ENCODE data around the gene PPP2R3A.
"Not testable (repeated sequence)": the region's sequence is repeated elsewhere in the genome, so short reads cannot be mapped to it uniquely, and the experiment has no call there.

PPP2R3A gene

DNA sequence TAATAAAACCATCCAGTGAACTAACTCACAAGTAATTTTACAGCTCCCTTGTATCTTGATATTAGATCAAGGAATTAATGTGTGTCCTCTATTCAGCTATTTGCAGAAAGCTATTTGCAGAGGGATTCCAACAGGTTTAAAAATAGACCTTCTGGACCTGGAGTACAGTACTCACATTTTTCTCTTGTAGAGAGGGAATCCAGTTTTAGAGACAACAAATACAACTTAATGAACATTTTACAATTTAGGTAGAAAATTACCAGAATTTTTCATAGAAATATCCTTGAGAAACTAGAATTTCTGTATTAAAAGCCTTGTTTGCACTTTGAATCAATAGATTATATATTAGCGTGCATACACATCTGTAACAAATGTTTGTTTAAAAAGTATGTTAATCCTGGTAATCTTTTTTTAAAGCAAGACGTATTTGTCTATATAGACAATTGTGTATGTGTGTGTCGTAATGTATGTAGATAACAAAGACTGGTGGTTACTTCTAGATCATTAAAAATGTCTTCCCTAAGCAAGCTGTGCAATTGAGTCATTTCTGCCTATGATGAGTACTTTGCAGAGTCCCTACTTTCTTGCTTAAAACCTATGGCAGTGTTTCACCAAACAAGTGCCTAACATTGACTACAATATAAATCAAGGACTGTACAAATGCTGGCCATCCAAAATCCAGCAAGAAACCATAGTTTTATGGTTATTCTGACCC is 57.9 kb downstream of the PPP2R3A start:
- DNase-seq (no peak), ATAC-seq (no peak)

DNA sequence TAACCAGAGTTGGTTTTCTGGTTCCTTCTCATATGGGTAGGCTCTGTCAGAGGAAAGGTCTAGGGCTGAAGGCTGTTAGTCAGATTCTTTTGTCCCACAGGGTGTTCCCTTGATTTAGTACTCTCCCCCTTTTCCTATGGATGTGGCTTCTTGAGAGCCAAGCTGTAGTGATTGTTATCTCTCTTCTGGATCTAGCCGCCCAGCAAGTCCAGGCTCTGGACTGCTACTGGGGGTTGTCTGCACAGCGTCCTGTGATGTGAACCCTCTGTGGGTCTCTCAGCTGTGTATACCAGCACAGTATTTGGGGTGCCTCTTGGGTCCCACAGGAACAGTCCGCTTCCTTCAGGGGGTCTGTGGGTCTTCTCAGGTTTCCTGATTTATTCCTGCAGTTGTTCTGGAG is 70.8 kb downstream of the PPP2R3A start:
- no peak for DNase-seq
- ATAC-seq: no peak

DNA sequence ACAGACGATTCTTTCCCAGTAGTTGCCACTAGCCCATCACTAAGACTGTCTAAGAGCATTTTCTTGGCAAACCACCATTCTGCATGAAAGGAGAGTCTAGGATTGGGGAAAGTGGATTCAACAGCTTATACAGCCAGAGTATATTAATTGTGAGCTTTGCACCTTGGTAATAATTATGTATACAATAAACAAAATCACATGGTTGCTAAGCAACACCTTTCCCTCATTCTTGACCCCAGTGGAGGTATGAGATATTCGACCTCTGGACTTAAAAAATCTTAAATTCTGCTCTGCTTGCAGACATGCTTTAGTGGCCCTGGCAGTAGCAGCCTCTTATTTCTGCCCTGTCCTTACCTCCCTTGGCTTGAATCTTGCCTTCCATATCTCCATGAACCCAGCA is 73.1 kb downstream of the PPP2R3A start:
- no peak for ATAC-seq

DNA sequence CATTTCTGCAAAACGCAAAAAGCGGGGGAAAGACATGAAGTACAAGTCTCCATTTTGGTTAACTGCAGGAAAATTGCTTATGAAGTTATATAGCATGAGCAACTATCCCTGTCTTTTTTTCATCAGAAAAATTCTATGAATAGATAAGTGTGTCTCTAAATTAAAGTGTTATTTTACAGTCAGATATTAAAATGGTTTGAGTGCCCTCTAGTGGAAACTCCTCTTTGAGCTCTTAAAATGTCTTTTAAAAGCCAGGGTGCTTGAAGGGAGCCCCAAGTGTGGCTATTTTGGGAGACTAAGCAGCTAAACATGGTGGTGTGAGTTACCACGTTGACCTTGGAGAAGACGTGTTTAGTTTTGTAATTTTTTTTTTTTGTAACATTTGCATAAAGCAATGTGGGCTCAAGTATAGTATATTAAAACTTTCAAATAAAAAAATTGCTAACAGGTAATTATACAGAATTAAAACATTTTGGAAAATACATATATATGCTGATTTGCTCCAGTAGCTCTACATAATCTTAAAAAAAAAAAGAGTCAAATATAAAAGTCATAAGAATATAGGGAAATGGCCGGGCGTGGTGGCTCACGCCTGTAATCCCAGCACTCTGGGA is 77.2 kb downstream of the PPP2R3A start:
- DNase-seq (no peak), ATAC-seq (no peak)

More for the DNA sequence above, 73.1 kb downstream of the PPP2R3A start:
- no peak for DNase-seq

DNA sequence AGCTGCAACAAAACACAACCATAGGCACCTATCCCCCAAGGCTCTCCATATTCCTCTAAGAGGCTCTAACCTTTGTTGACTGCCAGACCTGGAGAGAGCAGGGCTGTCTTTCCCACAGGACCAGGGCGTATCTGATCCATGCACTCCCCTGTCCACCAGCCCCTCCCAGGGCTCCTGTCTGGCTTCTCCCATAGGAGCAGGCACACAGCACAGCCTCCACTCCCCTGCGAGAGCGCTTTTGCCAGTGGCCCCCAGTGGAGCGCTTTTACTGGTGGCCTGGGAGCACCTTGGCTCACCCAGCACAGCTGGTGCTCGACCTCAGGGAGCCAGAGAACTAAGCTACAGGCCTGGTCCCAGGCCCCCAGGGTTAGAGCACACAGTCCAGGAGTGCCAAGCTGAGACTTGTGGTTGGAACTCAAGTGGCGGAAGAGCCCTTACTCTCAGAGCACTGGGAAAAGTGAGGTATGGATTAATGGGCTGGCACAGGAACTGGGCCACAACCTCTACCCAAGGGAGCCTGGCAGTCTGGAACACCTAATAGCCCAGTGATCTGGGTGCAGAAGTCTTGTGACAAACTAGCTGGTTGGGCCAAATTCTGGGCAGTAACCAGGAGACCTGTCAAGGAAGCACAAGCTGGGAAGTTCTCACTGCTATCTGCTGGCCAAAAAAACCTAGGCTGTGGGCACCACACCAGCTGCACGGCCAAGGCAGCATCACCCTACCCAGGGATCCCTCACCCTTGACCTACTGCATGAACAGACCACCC is 79.6 kb downstream of the PPP2R3A start:
- DNase-seq (no peak), ATAC-seq (no peak)

DNA sequence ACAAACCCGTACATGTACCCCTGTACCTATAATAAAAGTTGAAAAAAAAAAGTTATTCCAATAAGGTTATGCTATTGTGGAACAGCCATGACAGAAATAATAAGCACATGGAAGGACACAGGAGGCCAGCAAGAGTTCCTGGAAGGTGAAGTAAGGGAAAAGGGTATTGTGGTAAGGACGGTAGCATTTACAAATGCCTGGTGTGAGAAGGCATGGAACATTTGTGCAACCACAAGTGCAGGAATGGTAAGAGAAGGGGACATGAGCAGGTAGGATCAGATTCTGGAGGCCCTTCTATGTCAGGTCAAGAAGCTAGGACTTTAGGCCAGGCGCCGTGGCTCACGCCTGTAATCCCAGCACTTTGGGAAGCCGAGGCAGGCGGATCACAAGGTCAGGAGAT is 82.5 kb downstream of the PPP2R3A start:
- DNase-seq (no peak), ATAC-seq (no peak)

DNA sequence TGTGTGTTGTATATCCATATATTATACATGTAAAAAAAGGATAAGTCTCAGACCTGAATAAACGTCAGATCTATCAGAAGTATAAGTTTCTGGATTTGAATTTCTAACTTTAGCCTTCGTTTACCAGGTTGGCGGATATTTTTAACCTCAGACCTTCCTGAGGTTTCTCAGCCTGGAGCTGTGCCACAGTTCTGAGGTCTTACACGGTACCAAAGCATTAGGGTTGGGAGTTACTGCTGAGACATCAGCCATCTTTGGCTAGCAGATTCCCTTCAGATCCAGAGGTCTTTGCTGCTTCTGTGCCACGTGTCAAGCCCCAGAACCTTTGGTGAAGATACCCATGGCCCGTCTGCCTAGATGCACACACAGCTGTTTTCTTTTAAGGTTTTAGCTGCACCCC is 84.7 kb downstream of the PPP2R3A start:
- ATAC-seq (no peak), DNase-seq (no peak)

DNA sequence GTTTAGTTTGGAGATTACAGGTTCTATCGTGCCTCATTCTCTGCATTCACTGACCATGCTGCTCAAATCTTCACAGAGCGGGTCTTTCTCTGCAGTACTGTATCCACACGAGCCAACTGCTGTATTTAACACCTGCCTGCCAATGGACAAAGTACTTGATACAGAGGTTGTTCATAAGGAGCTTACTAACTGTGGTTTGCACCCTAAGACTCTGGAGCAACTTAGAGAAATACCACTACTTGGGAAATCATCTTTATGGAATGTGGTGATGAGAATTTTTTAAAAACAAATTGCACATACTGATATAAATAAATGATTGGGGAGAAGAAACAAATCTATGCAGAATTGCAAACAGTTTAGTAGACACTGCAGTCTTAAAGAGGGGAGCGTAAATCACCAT is 90.0 kb downstream of the PPP2R3A start:
- no peak for ATAC-seq
- no peak for DNase-seq

DNA sequence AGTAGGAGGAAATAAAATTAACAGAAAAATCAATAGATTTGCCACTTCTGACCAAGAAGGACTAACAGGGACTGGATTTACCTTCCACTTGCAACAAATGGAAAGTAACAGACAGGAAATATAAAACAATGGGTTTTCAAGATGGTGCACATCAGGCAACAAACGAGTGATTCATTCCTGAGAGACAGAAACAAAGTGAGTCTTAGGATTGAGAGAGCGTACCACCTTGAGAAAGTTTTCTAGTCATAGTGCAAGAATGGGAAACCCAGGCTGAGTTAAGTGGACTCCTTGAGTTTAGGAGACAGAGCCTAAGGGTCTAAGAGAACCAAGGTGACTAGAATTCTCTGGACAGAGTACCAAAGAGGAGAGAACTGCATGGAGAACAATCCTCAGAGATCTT is 101.7 kb downstream of the PPP2R3A start:
- no peak for ATAC-seq

DNA sequence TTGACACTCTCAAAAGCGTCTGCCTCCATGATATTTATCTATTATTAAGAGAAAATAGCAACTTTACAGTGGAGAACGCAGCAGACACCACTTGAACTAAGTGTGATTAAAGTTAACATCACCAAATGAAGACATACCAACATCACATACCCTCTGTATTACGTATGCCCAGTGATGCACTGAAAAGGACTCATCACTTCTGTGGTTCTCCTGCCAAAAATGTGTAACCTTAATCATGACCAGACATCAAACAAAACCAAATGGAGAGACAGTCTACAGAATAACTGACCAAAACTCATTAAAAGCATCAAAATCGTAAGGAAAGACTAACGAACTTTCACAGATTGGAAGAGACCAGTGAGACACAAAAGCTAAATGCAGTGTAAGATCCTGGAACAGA is 103.2 kb downstream of the PPP2R3A start:
- DNase-seq: no peak
- no peak for ATAC-seq

More for the DNA sequence above, 101.7 kb downstream of the PPP2R3A start:
- no peak for DNase-seq

DNA sequence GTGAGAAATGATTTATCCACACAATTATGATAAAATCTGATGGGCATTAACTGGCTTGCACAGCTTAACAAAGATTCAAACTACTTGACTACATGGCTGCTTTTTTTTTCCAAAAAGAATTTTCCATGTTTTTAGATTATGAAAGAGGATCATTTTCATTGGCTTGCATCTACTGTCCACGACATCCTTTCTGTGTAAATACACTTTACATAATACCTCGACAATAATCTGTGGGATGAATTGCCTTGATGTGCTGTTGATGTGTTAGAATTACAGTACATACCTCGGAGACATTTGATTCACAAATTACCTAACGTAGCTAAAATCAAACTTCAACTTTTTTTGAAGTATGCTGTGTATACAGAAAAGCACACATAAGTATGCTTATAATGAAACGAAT is 104.4 kb downstream of the PPP2R3A start:
- no peak for ATAC-seq
- DNase-seq: no peak

DNA sequence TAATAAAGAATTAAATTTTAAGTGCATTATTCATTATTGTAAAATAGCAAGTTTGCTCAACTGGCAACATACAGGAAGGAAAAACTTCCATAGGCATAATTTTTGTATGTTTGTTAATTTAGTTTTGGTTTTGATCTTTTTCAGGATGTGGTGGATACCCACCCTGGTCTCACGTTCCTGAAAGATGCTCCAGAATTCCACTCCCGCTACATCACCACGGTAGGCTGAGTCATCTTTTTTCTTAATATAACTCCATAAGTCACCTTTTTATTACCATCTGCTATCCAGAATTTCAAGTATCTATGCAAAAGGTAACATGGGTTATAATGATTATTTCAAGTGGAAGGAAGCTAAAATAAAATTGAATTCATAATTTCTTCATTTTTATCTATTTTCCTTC is 104.8 kb downstream of the PPP2R3A start:
- DNase-seq (no peak), ATAC-seq (no peak)

DNA sequence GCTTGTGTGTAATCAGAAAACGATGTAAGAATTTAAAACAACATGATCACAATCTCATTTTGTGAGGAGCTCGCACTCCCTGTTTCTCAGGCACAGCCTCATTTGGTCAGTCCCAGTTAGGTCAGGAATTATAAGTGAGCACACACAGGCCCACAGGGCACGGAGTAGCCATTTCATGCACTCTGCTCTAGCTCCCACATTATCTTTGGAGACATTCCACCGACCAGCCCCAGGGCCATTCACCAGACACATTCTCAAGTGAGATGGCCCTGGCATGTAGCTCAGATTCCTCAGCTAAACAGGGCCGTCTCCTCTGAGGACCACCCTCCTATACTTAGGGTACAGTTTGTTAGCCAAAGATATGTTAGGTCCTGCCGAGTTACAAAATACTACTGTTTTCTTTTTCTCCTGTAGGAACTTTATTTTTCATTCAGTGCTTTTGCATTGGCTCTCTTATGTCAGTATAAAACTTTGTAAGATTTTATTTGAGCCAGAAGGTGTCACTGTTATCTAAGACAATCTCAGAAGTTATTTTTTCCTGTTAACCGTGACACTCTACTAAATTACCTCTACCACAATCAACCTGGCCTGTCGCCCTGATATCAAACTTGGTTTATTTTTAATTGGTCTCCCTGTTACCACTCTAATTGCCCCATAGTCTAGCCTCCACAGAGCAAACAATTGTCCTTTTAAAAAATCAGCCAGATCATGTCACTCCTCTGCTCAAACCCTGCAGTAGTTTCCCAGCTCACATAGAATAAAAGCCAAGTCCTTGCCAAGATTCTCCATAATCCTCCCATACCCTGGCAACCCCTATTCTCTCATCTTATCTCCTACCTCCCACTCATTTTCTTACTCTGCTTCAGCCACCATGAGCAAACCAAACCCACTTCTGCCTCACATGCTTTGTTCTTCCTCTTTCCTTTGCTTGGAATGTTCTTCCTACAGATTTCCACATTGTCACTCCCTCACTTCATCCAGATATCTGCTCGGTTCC is 105.7 kb downstream of the PPP2R3A start:
- no peak for DNase-seq

DNA sequence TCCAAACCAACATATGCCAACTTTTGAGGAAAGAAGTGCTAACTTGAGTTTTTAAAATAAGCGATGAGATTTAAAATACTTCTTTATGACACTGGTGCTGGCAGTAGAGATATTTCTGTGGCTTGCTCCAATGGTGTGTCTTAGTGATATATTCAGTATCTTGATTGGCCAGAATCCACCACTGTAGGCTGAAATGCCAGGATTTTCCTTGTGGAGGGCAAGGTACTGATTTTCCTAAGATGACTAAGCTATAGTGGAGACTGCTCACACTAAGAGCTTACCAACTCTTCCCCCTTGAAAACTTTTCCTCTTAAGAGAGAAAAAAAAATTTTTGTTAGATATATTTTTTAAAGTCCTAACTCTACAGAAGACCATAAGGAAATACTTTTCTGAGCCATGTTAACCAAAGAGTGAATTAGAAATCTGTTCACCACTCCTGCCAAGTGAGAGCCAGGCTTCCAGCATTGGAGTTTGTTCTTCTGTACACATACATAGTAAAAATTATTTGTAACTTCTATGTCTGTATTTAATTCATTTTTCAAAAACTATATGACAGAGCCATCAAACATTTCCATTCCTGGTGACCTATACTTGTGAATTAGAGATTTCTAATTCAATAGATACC is 109.1 kb downstream of the PPP2R3A start:
- DNase-seq (no peak), ATAC-seq (no peak)

More for the DNA sequence above, 105.7 kb downstream of the PPP2R3A start:
- ATAC-seq: no peak

DNA sequence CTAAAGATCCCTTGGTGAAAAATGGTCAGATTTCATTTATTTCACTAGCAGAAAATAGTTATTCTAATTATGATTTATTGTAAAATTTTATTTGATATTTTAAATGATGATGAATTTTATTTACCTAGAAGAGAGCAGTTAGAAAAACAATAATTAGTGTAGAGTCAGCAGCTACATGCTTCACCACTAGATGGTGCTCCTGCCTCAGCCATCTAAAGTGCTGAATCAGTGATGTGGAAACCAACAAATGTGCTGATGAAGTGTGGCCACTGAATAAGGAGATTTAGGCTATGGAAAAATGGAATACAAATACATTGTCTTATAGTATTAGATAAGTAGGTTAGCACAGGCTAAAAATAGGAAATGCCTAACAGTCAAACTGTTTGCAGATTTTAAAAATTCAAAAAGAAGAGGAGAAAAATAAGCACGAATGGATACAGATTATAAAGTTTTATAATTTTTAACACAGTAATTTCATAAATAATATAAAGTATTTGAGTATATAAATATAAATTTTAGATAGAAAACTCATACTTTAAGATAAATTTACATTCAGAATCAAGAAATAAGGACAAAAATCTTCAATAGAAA is 109.8 kb downstream of the PPP2R3A start:
- no peak for ATAC-seq

DNA sequence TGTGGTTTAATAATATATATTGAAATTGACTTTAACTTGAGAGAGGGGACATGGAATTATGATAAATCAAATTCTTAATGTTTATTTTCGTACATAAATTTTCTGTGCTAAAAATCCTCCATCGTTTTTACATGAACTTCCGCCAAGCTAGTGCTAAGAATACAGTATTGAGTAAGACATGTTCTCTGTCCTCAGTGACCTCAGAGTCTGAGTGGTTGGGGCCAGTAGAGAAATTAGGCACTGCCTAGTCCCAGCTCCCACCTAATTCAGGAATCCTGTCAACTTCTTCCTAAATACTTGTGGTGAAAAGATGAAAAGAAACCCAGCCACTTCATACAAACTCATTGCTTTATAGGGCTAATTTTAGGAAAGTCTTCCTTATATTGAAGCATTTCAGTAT is 110.3 kb downstream of the PPP2R3A start:
- ATAC-seq (no peak), DNase-seq (no peak)

More for the DNA sequence above, 109.8 kb downstream of the PPP2R3A start:
- DNase-seq: peak; percentile 71

DNA sequence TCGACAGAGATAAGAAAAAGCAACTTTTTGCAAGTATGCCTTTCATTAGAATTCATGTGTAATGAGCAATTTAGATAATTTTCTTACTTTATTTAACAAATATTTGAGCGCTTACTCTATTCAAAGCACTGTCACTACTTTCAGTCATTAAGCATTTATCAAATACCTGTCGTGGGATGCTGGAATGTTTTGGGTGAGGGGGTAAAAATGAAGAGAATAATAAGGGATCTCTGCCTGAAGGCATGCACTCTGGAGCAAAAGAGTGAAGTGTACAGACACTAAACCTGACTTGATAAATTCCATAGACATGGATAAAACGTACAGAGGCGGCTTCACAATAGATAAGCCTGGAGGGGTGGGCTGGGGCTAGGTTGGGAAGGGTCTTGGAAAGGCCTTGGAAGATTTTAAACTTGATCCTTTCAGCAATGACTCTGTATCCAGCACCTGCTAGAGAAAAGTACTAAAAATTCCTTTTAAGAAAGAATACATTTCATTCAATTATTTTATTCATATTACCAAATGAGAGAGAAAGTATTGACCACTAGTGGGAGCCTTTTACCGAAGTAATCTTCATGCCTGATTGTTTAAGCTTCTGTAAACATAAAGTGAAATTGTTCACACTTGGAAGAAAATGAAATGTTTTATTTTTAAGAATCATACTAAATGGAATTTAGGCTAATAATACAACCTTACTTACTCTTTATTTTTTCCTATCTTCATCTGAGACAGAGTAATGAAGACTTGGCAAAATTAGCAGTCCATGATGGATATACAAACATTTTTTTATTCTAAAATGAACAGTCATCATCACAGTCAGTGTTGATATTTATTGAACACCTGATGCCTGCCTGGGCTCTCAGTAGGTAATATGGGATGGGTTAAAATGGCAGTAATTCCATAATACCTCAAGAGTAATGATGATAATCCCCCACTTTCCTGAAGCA is 113.2 kb downstream of the PPP2R3A start:
- ATAC-seq: peak; percentile 52
- DNase-seq: no peak

DNA sequence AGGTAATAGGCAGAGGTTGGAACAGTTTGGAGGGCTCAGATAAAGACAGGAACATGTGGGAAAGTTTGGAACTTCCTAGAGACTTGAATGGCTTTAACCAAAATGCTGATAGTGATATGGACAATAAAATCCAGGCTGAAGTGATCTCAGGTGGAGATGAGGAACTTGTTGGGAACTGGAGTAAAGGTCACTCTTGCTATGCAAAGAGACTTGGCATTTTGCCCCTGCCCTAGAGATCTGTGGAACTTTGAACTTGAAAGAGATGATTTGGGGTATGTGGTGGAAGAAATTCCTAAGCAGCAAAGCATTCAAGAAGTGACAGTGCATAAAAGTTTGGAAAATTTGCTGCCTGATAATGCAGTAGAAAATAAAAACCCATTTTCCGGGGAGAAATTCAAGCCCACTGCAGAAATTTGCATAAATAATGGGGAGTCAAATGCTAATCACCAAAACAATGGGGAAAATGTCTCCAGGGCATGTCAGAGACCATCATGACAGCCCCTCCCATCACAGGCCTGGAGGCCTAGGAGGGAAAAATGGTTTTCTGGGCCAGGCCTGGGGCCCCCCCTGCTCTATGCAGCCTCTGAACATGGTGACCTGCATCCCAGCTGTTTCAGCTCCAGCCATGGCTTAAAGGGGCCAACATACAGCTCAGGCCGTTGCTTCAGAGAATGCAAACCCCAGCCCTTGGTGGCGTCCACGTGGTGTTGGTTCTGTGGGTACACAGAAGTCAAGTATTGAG is 118.3 kb downstream of the PPP2R3A start:
- ATAC-seq, DNase-seq: not testable (repeated sequence)

DNA sequence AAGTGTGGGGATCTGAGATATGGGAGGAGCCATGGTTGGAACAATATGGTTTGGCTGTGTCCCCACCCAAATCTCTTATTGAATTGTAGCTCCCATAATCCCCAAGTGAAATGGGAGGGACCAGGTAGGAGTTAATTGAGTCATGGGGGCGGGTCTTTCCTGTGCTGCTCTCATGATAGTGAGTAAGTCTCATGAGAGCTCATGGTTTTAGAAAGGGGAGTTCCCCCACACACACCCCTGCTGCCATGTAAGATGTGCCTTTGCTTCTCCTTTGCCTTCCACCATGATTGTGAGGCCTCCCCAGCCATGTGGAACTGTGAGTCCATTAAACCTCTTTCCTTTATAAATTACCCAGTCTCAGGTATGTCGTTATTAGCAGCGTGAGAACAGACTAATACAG is 119.5 kb downstream of the PPP2R3A start:
- not testable (repeated sequence) for DNase-seq, ATAC-seq

Measured in stimulated activated naive CD8-positive, alpha-beta T cell treated with anti-CD3 and anti-CD28 coated beads, Interleukin-15, Interleukin-2, amounts not matched to agents 100 U/mL and 50 U/mL, for 24 hours (primary cell).